Femur (tissue), 1 donor: ENCODE results near the gene MTUS2.

ENCODE experiments used
- DNase-seq: peaks from one replicate; pipeline ENCODE4 v3.0.0-alpha.2; 2017

MTUS2 gene

DNA sequence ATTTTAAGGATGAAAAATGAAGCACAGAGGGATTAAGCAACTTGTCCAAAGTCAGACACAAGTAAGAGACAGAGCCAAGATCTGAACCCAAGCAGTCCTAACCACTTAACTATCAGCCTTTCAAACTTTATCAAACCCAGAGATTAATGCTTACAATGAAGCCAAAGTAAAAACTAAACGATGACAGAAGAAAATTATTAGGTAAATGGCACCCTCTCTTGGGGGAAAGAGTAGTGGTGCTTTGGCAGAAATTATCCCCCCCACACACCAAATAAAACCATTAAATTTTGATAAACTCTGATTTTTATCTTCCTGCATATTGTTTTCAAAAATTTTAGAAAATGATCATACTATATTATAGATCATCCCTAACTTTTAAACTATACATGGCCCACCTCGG is 446.1 kb downstream of the MTUS2 start:
- DNase-seq = no peak

DNA sequence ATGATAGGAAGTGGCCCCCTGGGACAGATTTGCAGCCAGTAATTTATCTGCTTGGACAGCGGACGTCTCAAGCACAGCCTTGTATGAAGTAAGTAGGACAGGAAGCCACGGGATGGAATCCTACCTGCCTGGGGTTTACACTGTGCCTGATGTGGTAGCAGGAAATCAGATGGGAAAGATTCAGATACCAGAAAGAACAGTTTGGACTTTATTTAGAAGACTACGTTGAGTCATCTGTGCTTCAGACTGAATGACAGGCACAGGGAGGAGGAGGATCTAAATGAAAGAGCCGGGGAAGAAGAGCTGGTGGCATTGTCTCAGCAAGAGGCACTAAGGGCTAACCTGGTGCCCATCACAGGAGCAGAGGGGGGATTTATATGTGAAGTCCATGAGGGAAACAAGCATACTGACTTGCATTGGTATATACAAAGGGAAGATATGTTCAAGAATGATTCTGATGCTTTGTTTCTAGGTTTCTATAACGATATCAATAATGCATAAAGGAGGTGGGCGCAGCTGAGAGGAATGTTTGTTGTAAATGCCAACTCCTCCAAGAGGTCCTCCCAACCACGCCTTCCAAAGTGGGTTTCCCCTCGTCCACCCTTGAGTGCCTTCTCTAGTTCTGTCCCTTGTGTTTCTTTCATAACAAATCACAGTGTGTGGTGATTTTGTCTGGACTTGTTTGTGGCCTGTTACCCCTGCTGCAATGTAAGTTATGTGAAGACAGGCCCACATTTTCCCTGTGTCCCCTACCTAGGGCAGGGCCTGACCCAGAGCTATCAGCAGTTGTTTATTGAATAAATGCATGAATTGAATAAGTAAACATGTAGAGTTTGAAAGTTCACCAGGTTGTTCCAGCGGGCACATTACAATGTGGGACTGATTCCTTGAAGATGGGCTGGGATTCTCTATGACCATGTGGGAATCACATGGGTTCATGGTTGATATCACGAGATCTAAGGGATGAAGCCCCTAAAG is 446.9 kb downstream of the MTUS2 start:
- no peak for DNase-seq

DNA sequence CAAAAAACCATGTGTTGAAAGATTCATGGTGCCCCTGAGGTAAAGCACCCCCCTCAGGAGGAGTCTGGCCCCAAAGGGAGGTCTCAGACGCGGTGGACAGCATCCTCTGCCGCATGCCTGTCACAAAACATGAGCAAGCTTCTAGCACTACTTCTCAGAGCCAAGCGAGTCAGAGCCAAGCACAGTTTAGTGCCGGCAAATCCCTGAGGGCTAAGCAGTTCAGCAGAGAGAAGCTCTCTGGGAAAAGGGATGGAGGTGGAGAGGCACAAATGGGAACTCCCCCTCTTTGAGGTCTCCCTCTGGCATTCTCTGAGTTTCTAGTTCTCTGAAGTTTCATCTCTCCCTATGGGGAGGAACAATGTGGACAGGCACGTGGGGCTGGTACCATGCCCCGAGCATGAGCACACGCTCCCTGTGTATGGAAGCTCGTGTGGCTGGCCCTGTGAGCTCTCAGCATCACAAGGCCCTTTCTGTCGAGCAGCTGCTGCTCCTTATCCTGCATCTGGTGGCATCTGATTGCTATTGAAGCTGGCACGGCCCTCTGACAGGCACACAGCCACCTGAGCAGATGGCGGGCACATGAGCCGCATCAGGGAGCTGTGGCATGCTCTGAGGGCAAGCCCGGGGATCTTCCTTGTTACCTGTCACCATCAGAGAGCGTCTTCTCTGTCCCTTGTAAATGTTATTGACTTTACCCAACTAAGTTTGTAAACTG is 450.3 kb downstream of the MTUS2 start:
- DNase-seq = no peak

DNA sequence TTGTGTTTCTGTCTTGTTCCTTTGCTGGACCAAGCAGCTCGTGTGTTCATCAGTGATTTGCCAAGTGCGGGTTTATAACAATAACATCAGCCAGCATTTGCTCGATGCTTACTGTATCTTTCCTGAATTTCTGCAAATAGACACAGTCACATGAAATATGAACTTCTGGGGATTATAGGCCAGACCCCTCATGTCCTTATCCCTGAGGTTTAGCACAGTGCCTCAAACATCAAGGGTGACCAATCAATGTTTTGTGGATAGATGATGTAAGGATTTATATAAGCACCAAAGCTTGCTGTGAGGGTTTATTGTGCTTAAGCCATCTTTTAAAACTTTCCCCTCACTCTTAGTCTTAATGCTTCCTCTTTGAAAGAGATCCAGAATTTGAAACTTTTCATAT is 451.5 kb downstream of the MTUS2 start:
- no peak for DNase-seq

DNA sequence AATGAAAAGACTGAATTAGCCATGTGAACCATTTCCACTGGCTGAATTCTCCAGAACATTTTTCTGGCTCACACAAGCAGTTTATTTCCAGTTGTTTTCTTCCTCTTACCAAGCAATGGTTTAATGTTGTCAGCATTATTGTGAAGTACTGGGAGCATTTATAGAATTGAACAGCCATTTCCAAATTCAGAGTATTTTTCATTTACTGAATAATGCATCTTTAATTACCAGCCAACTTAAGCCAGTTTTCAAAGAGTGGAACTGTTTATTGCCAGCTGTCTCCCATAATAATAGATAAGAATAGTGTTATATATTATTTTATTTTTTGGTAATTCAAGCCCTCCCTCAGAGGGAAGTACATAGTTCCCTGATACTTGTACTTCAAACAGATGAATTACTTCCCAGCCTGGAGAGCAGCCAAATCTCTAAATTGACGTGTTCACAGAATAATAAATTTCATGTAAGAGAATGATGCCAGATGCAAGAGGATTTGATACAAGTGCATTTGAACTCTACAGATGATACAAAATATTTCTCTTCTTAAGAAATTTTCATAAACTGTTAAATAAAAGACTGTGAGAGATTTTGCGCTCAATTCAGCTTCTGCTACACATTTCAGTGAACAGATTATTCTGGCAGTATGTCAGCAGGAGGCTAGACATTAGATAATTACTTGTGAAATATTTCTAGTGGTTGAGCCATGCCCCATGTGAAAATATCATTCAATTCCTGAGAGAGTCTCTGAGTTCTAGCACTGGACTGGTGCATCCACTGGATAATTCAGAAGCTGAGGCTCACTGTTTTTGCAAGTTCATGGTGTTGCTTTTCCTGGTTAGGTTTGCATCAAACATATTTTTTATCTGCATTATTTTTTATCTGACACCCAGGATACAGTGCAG is 459.5 kb downstream of the MTUS2 start:
- no peak for DNase-seq

DNA sequence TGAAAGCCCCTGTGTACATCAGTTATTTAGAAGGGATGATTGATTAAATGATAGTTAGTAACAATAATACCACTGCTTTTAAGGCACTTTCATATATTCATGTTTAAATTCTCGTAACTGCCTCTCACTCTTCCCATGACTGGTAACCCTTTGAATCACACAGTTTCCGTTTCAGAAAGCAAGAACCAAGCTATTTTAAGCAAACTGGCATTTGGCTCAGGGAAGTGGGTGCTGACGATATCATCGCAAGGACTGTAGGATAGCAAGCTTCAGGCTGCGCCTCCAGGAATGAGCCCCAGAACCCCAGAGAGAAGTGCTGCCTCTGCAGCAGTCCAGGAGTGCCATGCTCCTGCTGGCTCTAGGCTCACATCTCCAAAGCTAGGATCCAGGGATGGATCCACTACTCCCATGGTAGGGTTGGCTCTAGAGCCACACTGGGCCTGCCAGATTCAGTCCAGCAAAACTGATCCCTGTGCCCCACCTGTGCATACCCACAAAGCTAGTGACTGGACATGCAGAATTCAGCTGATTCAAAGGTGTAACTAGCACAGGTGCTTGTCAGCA is 461.9 kb downstream of the MTUS2 start:
- DNase-seq = no peak

DNA sequence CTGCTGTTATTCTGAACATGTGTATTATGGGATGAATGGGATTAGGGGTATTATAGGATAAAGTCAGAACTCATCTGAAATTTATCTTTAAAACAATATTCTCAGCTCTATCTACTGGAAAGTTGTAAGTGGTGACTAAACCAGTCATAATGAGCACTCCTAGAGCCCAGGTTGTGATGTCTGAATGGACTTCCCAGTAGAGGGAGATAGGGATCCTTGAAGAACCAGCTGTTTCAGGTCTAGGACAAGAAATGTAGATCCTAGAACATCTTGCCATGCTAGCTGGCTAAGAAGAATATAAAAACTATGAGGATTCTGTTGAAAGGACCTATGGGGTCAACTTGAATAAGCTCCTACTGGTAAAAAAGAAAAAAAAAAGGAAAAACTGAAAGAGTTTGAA is 464.6 kb downstream of the MTUS2 start:
- no peak for DNase-seq

DNA sequence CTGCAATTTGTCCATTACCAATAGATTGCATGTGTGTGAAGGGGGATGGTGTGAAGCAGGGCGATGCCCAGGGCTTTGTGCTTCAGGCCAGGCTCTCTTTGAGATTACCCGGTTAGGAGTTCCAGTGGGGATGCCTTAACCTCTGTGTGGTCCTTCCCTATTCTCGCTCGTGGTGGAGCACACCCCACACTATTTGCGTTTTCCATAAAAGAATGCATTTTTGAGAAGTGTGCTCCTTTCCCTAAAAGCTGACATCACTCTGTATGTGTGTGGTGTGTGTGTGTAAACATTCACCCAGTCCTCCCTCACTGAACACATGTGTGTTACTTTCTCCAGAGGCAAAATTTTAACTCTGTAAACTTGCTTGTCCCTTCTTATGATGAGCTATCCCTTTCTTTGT is 467.1 kb downstream of the MTUS2 start:
- DNase-seq = no peak

DNA sequence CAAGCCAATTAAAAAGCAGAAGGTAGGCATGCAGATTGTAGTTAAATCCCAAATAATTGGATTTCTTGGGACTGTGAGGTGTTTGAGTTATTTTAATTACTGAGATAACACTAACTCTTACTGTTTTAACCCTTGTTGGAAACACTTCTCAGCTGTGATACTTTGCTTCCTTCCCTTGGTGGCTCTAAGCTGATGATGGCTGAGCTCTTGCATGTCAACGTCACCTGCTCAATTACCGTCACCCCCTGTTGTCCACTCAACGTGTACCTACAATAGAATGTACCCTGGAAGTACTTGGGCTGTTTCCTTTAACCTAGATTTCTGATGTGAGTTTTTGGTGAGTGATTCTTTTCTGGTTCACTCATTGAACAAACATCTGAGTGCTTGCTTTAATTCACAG is 471.9 kb downstream of the MTUS2 start:
- DNase-seq = no peak

DNA sequence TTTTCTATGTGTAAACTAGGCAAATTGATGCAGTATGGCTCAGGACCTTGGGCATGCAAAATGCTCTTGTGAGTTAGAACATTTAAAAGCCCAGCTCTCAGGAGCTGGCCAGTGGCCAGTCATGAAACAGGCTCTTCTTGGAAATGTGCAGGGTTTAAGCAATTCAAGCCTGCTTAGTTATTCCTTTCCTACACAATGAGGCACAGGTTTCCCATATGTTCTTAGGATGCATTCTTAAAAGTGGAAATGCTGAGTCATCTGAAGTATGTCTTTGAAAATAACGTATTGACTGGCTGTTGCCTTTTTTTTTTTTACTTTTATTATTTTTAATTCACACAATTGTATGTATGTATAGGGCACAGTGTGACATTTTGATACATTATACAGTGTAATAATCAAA is 474.7 kb downstream of the MTUS2 start:
- DNase-seq = no peak

DNA sequence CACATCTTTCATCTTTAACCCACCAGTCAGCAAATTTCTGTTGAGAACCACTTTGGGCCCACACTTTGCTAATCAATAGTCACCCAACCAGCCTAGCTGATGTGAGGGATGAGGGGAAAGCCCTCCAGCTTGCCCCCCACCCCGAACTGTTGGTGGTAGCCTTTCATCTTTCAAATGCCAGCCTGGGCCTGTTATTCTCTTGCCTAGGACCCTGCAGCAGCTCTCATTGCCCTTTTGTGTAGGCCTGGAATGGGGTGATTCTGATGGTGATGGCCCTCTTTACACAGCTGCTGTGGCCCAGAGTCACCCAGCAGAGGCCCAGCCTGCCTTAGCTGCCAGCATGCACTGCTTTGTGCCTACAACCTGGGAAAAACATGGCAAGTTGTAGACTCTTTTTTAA is 480.9 kb downstream of the MTUS2 start:
- no peak for DNase-seq

DNA sequence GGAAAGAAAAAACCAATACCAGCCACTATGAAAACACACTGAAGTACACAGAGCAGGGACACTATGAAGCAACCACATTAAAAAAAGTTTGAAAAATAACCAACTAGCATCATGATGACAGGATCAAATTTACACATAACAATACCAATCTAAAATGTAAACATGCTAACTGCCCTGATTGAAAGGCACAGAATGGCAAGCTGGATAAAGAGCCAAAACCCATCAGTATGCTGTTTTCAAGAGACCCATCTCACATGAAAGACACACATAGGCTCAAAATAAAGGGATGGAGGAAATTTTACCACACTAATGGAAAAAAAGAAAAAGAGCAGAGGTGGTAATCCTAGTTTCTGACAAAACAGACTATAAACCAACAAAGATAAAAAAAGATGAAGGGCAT is 484.0 kb downstream of the MTUS2 start:
- no peak for DNase-seq

DNA sequence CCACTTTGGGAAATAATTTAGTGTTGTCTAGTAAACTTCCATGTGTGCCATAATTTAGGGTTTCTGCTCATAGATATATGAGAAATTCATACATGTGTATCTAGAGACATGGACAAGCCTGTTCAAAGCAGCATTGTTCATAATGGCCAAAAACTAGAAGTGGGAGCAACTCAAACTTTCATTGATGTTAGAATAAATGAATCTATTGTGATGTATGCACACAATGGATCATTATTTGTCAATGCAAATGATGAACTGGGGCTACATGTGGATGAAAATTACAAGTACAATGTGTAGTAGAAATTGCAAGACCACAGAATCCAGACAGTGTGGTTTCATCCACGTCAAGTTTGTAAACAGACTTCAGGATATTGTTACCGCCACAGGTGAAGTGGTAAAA is 490.7 kb downstream of the MTUS2 start:
- no peak for DNase-seq

DNA sequence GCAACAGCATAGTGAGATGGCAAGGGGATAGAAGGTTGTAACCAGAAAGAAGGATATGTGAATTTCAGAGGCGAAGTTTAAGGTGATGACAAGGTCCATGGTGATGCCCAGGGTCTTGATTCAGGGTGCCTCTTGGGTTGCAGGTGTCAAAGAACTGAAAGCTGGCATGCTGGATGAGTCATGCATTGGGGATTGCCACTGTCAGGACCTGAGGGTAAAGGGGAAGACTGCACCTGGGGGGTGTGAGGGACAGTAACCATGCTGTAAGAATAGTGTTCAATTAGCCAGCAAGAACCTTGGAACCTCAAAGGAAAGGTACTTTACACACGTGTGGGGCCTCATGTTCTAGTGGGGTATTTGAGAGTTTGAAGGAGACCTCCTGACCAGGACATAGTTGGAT is 495.7 kb downstream of the MTUS2 start:
- DNase-seq = no peak

DNA sequence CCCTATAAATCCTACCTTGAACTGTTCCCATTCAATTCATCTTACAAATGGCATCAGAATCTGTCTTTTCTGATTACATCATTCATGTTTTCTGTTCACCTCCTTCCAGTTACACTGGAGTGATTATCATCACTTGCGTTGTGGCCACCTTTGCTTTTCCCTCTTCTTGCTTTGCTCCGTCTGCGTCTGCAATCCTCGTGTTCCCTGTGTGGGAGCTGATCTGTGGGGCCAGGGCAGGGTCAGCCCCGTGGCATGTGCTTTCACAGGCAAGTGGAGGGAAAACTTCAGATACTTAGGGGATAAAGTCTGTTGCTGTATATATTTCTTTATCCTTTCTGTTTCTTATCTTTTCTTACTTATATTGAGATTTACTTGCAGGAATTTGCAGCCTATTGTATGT is 497.7 kb downstream of the MTUS2 start:
- DNase-seq = no peak

DNA sequence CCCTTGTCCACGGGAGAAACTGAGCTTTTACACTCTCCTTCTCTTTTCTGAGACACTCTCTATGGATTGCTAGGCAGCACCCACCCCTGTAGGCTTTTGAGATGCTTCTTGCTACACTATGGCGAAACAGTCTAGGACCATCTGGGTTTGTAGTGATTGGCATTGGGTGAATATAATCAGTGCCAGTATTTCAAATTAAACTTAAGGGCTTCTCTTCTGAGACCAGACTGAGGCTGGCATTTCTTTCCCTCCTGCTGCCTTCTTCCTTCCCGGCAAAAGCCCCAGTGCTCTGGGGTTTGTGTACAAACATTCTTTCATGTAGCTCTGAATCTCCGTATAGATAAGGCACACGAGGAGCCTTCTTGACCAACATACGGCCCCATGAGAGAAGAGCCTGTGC is 498.6 kb downstream of the MTUS2 start:
- no peak for DNase-seq

DNA sequence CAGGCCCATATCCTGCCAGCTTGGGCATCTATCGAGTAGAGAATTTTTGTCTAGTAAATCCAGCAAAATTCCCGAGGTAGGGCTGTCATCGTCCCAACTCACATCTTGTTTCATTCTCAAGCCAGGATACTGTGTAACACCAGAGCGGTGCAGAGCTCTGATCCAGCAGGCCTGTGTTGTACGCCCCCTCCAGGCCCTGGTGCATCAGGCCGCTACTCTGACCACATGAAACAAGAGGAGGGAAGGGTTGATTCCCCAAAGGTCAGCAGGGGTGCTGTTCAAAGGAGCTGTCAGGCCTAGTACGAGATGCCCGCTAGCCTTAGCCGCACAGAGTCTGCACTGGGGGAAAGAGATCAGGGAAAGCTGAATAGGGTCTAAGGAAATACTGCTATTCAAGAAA is 499.3 kb downstream of the MTUS2 start:
- no peak for DNase-seq

DNA sequence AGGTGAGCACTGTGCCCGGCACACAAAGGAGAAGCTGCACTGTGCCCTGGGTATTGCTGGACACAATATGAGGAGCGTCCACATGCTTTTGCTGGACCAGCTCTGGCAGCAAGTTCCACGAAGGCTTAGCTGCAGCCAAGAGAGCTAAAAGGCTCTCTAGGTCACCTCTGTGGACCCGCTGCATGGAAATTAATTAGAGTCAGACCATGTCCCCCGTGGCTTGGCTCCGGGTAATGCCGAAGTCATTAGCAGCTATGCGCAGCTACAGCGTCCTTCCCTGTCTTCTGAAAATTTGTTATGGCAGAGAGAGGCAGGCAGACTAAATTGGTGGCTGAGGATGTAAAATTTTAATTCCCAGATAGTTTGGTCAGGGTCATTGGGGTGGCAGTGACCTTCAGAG is 503.8 kb downstream of the MTUS2 start:
- DNase-seq = no peak

DNA sequence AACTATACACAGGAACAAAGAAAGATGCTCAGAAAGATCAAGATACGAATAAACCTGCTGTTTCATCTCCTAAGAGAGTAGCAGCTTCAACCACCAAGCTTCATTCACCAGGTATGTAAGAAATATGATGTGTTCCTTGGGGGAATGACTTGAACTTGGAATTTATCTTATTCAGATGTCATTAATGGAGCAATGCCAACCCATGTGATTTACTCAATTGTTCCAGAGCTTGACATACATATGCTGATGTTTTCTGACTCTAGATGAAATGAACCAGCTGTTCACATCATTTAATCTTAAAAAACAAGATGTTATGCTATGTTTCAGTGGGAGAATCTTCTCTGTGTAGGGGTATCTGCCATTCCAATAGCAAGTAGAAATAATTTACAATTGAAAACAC is 504.5 kb downstream of the MTUS2 start:
- no peak for DNase-seq

DNA sequence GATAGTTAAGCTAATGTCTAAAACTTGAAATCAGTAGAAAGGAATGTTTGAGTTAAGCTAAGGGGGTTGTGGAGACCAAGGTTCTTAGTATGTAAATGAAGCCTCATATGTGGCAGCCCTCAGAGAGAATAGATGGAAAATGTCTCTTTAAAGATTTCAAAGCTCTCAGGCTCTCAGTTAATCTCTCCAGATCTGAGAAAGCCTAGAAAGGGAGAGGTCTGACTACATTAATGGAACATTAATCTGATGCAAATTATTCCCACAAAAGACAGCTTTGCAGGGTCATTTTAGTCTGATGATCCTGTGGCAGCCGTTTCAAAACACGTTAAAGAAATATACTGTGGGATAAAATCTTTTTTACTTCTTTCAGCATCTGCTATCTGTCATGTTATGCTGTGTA is 508.4 kb downstream of the MTUS2 start:
- no peak for DNase-seq

DNA sequence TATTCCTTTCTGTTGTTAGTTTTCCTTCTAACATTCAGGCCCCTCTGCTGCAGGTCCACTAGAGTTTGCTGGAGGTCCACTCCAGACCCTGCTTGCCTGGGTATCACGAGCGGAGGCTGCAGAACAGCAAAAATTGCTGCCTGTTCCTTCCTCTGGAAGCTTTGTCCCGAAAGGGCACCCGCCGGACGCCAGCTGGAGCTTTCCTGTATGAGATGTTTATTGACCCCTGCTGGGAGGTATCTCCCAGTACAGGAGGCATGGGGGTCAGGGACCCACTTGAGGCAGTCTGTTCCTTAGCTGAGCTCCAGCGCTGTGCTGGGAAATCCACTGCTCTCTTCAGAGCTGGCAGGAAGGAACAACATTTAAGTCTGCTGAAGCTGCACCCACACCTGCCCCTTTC is 516.2 kb downstream of the MTUS2 start:
- no peak for DNase-seq

DNA sequence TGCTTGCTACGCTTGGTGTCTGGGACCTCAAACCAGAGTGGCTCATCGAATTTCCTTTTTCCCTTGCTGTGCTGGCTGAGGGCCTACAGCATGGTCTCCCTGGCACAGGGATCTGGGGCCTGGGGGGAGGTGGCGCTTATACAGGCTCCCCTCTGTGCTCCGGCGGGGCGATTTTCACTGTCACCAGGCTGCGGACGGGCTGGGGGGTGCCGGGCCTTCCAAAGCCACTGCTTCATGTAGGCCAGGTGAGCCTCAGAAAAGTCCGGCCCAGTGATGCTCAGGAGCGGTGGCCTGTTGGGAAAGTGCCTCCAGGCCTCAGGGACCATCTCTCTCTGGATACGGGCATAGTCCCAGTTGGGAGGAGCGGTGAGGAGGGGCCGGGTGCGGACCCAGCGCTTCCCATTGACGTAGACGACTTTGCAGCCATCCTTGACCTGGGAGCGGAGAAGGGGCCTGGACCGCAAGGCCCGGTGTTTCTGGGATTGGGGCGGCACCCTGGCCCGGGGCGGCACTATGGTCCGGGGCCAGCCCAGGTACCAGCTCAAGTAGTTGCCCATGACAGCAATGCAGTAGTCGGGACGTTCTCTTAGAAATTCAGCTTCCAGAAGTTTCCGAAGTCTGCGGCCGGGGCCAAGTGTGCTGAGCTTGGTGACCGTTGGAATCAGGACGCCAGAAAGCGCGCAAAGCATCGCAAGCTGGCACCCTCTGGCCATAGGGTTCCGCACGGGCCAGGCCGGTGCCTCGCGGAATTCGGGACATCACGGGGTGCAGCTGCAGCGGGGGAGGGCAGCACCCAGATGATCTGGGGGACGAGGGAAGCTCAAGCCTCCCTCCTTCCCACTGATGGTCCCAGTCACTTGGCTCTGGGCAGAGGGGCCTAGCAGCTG is 519.5 kb downstream of the MTUS2 start:
- DNase-seq = no peak
